NCI-H2171 treated with DMSO at 0.1 percent for 48 hours (cell line): Measurements from ENCODE around the gene ZFP62.

Experiments used
- DNase-seq: peaks from one replicate; lab custom pipeline; 2025; lab: John Stamatoyannopoulos, UW

Gene ZFP62

DNA sequence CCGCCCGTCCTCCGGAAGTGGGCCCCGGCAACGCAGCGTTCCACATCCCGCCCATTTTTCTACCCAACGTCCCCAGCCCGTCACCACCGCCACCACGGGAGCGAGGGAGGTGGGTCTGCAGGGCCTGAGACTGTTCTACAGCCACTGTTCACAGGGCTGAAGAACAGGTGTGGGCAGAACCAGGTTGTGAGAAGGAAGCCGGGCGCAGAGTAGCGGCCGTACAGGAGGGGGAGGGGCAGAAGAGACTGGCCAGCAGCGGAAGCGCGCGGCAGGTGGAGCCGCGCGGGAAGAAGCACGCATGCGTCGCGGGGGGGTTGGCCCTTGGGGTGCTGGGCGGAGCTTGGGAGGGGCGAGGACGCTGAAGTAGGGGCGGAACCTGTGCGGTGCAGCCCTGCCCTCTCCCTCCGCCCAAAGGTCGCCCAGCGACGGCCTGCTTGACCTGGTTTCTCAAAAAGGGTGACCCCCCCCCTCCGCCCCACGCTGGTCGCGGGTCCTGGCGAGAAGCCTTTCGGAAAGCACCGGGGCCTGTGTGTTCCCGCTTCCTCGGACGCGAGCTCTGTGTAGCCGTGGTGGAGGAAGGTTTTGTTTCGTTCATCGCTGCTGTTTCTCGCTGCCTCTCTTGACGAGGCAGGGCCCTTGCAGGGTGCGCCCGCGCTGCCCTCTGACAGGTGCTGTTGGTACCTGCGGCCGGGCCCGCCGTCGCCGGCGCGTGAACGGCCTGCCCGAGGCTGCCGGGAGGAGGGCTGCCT is 50.7 kb downstream of the ZFP62 start:
- peak; percentile 83 for DNase-seq

- DNase-seq = peak; percentile 72
These were observed 51.5 kb downstream of the ZFP62 start for GRCh38 chr5:180809403-180810209.

- no peak for DNase-seq
These were observed 52.5 kb downstream of the ZFP62 start for GRCh38 chr5:180808461-180809000.

DNA sequence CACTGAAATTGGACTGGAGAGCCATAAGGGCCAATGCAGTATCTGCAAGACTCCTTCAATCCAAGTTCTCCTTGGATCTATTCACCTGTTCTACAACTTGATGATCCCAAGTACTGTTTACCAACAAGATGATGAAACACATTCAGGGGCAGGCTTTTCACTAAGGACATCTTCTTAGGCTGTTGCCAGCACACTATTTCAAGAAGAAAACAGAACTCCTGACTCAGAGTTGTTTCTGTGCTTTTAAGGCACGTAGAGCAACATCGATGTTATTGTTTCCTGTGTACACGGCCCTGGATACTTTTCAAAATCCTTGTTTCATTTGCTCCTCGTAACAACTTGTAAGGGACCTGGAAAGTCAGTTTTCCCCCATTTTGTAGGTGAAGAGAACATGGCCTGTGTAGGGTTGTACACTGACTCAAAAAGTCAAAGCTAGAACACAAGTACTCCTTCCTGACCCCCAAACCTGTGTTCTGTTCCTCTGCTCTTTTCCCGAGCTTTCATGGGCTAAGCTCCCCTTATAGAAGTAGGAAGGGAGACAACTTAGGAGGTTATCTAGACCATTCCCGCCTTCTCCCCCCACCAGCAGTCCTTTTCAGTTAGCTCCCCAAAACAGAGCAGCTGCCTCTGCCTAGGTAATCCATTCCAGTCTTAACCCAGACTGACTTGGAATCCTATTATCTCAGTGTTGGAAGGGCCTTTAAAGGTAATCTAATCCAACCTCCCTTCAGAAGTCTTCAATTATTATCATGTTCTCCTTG is 53.2 kb downstream of the ZFP62 start:
- DNase-seq = no peak

DNA sequence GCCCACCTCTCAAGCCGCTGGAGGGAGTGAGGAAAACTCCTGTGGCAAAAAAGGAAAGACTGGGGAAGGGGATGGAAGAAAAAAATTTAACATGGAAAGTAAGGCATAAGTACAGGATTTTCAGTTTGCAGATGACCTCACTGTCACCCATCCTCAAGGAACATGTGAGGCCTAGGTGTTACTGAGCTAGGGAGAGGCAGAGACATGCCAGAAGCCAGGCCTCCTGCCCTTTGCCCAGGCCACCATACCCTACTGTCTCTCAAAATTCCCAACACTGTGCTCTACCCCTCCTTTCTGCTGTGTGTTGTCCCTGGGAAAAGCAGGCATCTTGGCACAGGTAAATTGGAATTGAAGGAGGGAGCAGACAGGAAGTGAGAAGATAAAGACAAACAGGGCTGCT is 54.0 kb downstream of the ZFP62 start:
- DNase-seq = no peak

- DNase-seq = peak; percentile 59
These were observed 54.6 kb downstream of the ZFP62 start for GRCh38 chr5:180806351-180807011.

DNA sequence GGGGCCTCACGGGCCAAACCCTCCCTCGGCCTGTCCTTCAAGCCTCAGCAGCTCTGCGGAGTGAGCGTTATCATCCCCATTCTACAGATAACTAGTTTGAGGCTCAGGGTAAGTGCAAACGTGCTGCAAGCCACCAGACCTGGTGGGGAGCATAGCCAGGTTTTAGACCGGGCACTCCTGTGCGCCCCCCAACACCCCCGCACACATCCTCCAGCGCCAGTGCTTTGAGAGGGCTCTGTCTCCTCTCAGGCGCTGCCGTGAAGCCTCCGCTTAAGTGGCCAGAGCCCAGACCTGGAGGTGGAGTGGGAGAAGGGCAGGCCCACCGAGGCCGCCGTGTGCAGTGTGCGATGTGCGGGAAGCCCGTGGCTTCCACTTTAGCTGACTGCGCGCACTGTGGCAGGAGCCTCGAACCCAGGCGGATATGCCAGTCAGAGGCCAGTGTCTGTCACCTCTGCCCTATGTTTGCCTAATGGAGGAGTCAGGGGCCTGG is 56.9 kb downstream of the ZFP62 start:
- no peak for DNase-seq

GRCh38 chr5:180803181-180804128 is 57.6 kb downstream of the ZFP62 start:
- DNase-seq = no peak

DNA sequence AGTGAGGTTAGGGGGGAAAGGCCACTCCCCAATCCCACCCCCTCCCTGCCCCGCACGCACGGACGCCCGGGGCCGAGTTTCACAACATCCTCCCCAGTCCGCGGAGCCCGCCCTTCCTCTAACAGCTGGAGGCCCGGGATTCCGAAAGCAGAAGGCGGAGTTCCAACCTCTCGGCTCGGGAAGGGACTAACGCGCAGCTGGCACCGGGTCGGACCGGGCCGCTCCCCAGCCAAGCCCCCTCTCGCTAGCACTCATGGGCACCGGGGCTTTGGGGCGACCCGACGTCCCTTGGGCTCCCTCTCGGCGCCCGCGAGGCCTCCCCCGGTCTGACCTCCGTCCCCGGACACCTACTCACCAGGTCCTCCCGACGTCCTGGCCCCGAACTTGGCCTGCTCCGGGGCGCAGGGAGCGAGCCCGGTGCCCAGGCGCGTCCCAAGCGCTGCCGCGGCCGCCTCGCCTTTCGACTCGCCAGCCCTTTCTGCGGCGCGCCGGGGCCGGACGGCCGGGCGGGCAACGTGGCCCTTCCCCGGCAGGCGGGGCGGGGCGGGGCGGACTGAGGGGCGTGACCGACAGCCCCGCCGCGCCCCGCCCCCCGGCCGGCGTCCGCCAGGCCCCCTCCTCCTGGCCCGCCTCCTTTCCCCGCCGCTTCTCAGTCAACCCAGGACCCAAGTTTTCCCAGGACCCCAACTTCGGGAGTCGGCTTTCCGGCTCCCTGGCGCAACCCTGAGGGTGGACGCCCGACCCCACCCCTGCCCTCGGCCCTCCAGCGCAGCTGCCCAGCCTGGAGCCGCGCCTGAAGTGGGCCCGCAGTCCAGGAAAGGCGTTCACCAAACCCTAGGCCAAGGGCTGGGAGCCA is 58.5 kb downstream of the ZFP62 start, which contains the start of gene MGAT1:
Gene MGAT1, minus strand, starts transcription at position 482 of the 856 bp plus-strand sequence. CDS start 9,835 bp downstream, outside the sequence.
- peak; percentile 24 for DNase-seq

GRCh38 chr5:180801596-180802324 is 59.3 kb downstream of the ZFP62 start:
- no peak for DNase-seq

DNA sequence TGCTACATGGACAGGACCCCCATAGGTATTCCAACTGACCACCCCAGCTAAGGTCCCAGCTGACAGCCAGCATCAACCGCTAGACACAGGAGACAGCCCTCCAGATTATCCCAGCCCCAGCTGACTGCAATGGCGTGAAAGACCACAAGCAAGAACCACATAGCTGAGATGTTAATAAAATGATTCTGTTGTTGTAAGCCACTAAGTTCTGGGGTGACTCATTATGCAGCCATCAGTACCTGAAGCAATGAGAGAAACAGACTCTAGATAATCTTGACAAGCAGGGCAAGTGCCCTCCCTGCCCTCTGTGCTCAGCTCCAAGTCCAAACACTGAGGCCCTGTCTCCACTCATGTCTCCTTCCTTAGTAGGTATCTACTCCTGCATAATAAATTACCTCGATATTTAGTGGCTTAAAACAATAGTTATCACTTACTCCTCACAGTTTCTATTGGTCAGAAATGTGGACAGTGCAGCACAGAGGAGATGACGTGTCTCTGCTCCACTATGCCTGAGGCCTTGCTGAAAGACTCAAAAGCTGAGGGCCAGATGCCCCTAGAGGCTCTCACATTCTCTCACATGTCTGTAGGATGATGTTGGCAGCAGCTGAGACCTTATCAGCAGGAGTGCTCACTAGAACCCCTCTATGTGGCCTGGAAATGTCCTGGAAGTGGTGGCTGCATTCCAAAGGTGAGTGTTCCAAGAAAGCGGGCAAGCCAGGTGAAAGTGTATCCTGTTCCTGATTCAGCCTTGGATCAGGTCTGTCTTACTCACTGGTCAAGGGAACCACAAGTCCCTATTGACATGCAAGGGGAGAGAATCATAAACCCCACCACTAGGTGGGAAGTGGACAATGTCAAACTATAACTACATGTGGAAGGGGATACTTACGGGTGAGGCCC is 60.9 kb downstream of the ZFP62 start:
- no peak for DNase-seq

DNA sequence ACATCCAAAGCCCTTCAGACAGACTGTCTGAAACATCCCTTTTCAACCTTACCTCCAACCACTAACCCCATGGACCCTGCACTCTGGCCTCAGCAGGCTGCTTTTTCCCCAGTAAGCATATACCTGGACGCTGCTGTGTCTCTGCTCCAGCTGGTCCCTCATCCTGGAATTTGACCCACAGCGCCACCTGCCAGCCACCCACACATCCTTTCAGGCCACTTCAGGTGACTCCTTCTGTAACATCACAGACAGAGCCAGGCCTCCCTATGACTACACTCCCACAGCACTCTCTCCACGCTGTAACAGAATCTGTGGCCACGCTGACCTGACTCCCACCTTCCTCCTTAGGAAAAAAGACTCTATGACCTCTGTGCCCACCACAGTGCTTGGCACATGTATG is 61.9 kb downstream of the ZFP62 start:
- no peak for DNase-seq

GRCh38 chr5:180798193-180798592 is 62.9 kb downstream of the ZFP62 start:
- DNase-seq = no peak
